Muscle layer of colon (tissue), 2 donors: ENCODE measurements around the gene CMKLR1.

Experiments
- H3K27ac ChIP-seq: one replicate; pipeline ENCODE4 v1.7.0; 2013; ENCODE audit warnings: low read depth, mild to moderate bottlenecking, low read length, moderate library complexity
- H3K27me3 ChIP-seq, 2 donors: one replicate each; pipeline ENCODE4 v1.7.0; 2013; ENCODE audit warnings: low read length in 2 of 2, mild to moderate bottlenecking in 2 of 2; ENCODE audit not compliant: insufficient read depth in 2 of 2, control insufficient read depth in 1 of 2
- H3K36me3 ChIP-seq: one replicate; pipeline ENCODE4 v1.7.0; 2013; ENCODE audit warnings: mild to moderate bottlenecking, low read length; ENCODE audit not compliant: insufficient read depth
- H3K4me1 ChIP-seq: one replicate; pipeline ENCODE4 v1.7.0; 2013; ENCODE audit warnings: mild to moderate bottlenecking, low read length; ENCODE audit not compliant: insufficient read depth
- H3K4me3 ChIP-seq, 2 donors: one replicate each; pipeline ENCODE4 v1.7.0; 2013; ENCODE audit warnings: low read length in 2 of 2, low read depth in 1 of 2, mild to moderate bottlenecking in 1 of 2, moderate library complexity in 1 of 2
- H3K9ac ChIP-seq: one replicate; pipeline ENCODE4 v1.7.0; 2013; ENCODE audit warnings: low read length
- H3K9me3 ChIP-seq: one replicate; pipeline ENCODE4 v1.7.0; 2013; ENCODE audit warnings: mild to moderate bottlenecking, low read length
- donor health status: abdominal sarcoma.
- donor health status: Adenocarcinoma of cecum.

CMKLR1 gene

GRCh38 chr12:108360057-108360456, 20.9 kb upstream of the CMKLR1 start:
- Histone ChIP-seq H3K9me3 (no peaks in the 10 kb centered on the region), H3K27ac (no peak overlapping the region), H3K4me1 (no peaks in the 10 kb centered on the region), H3K36me3 (no peaks in the 10 kb centered on the region), H3K9ac (no peak overlapping the region), H3K4me3 (no peak overlapping the region), H3K27me3 (no peaks in the 10 kb centered on the region)

- Histone ChIP-seq H3K27me3 (no peaks in the 10 kb centered on the region), H3K4me3 (no peak overlapping the region), H3K36me3 (no peaks in the 10 kb centered on the region), H3K4me1 (no peaks in the 10 kb centered on the region), H3K27ac (no peak overlapping the region), H3K9me3 (no peaks in the 10 kb centered on the region), H3K9ac (no peak overlapping the region)
These were observed 19.5 kb upstream of the CMKLR1 start for GRCh38 chr12:108358580-108358965.

- Histone ChIP-seq H3K27ac (no peak overlapping the region), H3K9me3 (no peaks in the 10 kb centered on the region), H3K36me3 (no peaks in the 10 kb centered on the region), H3K4me1 (no peaks in the 10 kb centered on the region), H3K4me3 (no peak overlapping the region), H3K27me3 (no peaks in the 10 kb centered on the region), H3K9ac (no peak overlapping the region)
These were observed 18.9 kb upstream of the CMKLR1 start for GRCh38 chr12:108357834-108358579.

GRCh38 chr12:108356835-108357806, 18.0 kb upstream of the CMKLR1 start:
- Histone ChIP-seq H3K4me3 (no peak overlapping the region), H3K9me3 (no peaks in the 10 kb centered on the region), H3K4me1 (no peaks in the 10 kb centered on the region), H3K27ac (no peak overlapping the region), H3K9ac (no peak overlapping the region), H3K36me3 (no peaks in the 10 kb centered on the region), H3K27me3 (no peaks in the 10 kb centered on the region)

- no peaks in the 10 kb centered on the region for H3K4me1 ChIP-seq
- no peak overlapping the region for H3K4me3 ChIP-seq
- H3K9me3 ChIP-seq: no peaks in the 10 kb centered on the region
- H3K27ac ChIP-seq: no peak overlapping the region
- H3K27me3 ChIP-seq: no peaks in the 10 kb centered on the region
- H3K36me3 ChIP-seq: no peaks in the 10 kb centered on the region
- no peak overlapping the region for H3K9ac ChIP-seq
These were observed 16.0 kb upstream of the CMKLR1 start for GRCh38 chr12:108355069-108355468.

GRCh38 chr12:108352591-108352990, 13.5 kb upstream of the CMKLR1 start:
- H3K27ac ChIP-seq: no peak overlapping the region
- H3K4me3 ChIP-seq: no peak overlapping the region
- no peaks in the 10 kb centered on the region for H3K27me3 ChIP-seq
- no peak overlapping the region for H3K9ac ChIP-seq
- H3K36me3 ChIP-seq: no peaks in the 10 kb centered on the region
- H3K9me3 ChIP-seq: no peaks in the 10 kb centered on the region
- H3K4me1 ChIP-seq: no peaks in the 10 kb centered on the region

GRCh38 chr12:108350511-108350910, 11.4 kb upstream of the CMKLR1 start:
- Histone ChIP-seq H3K9me3 (no peaks in the 10 kb centered on the region), H3K4me1 (no peaks in the 10 kb centered on the region), H3K9ac (no peak overlapping the region), H3K4me3 (no peak overlapping the region), H3K27me3 (no peaks in the 10 kb centered on the region), H3K36me3 (no peaks in the 10 kb centered on the region), H3K27ac (no peak overlapping the region)

- no peaks in the 10 kb centered on the region for H3K27me3 ChIP-seq
- H3K9ac ChIP-seq: no peak overlapping the region
- H3K9me3 ChIP-seq: no peaks in the 10 kb centered on the region
- no peaks in the 10 kb centered on the region for H3K36me3 ChIP-seq
- no peaks in the 10 kb centered on the region for H3K4me1 ChIP-seq
- H3K4me3 ChIP-seq: no peak overlapping the region
- no peak overlapping the region for H3K27ac ChIP-seq
These were observed 10.2 kb upstream of the CMKLR1 start for GRCh38 chr12:108349278-108349688.

GRCh38 chr12:108348842-108349241, 9.7 kb upstream of the CMKLR1 start:
- Histone ChIP-seq H3K27me3 (no peaks in the 10 kb centered on the region), H3K27ac (no peak overlapping the region), H3K9me3 (no peaks in the 10 kb centered on the region)

GRCh38 chr12:108346727-108347710, 7.9 kb upstream of the CMKLR1 start:
- no peaks in the 10 kb centered on the region for H3K9me3 ChIP-seq

More at GRCh38 chr12:108348842-108349241, 9.7 kb upstream of the CMKLR1 start:
- H3K9ac ChIP-seq: no peak overlapping the region
- H3K36me3 ChIP-seq: no peaks in the 10 kb centered on the region
- H3K4me1 ChIP-seq: no peaks in the 10 kb centered on the region
- H3K4me3 ChIP-seq: no peak overlapping the region

More at GRCh38 chr12:108346727-108347710, 7.9 kb upstream of the CMKLR1 start:
- Histone ChIP-seq H3K27ac (no peak overlapping the region), H3K9ac (no peak overlapping the region), H3K27me3 (no peaks in the 10 kb centered on the region), H3K4me1 (no peaks in the 10 kb centered on the region), H3K4me3 (no peak overlapping the region), H3K36me3 (no peaks in the 10 kb centered on the region)
